ENCODE data around the gene SNX21. TPM values are rescaled to one million over a fixed set of nuclear protein-coding genes. Genes with fewer than 3 reads are reported as not detected.
A peak's percentile ranks its signal among the peaks of the same experiment; 100 is the strongest.

SNX21 gene
- total and polyA plus RNA-seq, 9 of the 15 experiments (the other 6 are each of a cell fraction or from before 2014, with no cell fraction given): 0.10 to 1.2 (median 0.42) TPM

GRCh38 chr20:45890985-45891983 is 57.7 kb downstream of the SNX21 start, which contains the start of the genes CTSA and NEURL2 (continued):
- TF ChIP-seq E2F5 (CRISPR knock-in tag; IDR thresholded peaks at IDR 0.05): no peak
- no peak for TF ChIP-seq ARHGAP35 (IDR thresholded peaks at IDR 0.05; ENCODE audit: partially characterized antibody)
- no peak for TF ChIP-seq ZNF263 (CRISPR knock-in tag; IDR thresholded peaks at IDR 0.05; ENCODE audit: borderline replicate concordance)
- TF ChIP-seq POLR2A (conservative IDR thresholded peaks at IDR 0.05): peak; percentile 78
- TF ChIP-seq GATAD2B (IDR thresholded peaks at IDR 0.05; ENCODE audit: borderline replicate concordance): no peak
- TF ChIP-seq NFXL1 (CRISPR knock-in tag; IDR thresholded peaks at IDR 0.05): no peak
- TF ChIP-seq MEF2A (IDR thresholded peaks at IDR 0.05; ENCODE audit: control insufficient read depth, low read depth, low read length): peak; percentile 76
- peak; percentile 98 for TF ChIP-seq CBFA2T2 (conservative IDR thresholded peaks at IDR 0.05)
- TF ChIP-seq MIER1 (IDR thresholded peaks at IDR 0.05; ENCODE audit: low read depth): no peak
- 0 out of 4 replicates have a peak, but pooled peaks of 1 of the 2 experiments have one; percentile 19 for TF ChIP-seq SIX5 (IDR thresholded peaks at IDR 0.05; ENCODE audit: borderline replicate concordance in 1 of 2, insufficient read depth in 1 of 2, low read depth in 1 of 2, low read length in 2 of 2)
- no peak for TF ChIP-seq ZNF3 (CRISPR knock-in tag; IDR thresholded peaks at IDR 0.05)
- no peak for TF ChIP-seq PHB2 (IDR thresholded peaks at IDR 0.05; ENCODE audit: low read depth)
- peak; percentile 72 for TF ChIP-seq NR2C1 (IDR thresholded peaks at IDR 0.05)
- peak; percentile 76 for TF ChIP-seq NR2C1 (tag; IDR thresholded peaks at IDR 0.05)
- TF ChIP-seq ZNF830 (CRISPR knock-in tag; IDR thresholded peaks at IDR 0.05): no peak
- no peak for TF ChIP-seq CBX8 (IDR thresholded peaks at IDR 0.05; ENCODE audit: borderline replicate concordance, extremely low read depth, low read depth, low read length, poor library complexity, severe bottlenecking)
- TF ChIP-seq HDGF (IDR thresholded peaks at IDR 0.05): no peak
- no peak for TF ChIP-seq STAT6 (CRISPR knock-in tag; IDR thresholded peaks at IDR 0.05)
- TF ChIP-seq CREB1 (IDR thresholded peaks at IDR 0.05): no peak
- no peak for TF ChIP-seq CREB1 (CRISPR knock-in tag; IDR thresholded peaks at IDR 0.05)
- peak; percentile 67 for TF ChIP-seq FIP1L1 (IDR thresholded peaks at IDR 0.05; ENCODE audit: low read depth, low read length, poor library complexity, severe bottlenecking)
